PC-9 (cell line): ENCODE results near the gene ATAD3B. TPM values are rescaled to one million over a fixed set of nuclear protein-coding genes. Genes with fewer than 3 reads are reported as not detected.

Source experiments
- BruUV-seq: library from RNA; stranded (reverse); fragments of 400-500 nt; replicated peaks from 2 replicates; lab custom pipeline; 2021; lab: Mats Ljungman, UMichigan
- CTCF ChIA-PET: fragments of 300-600 bp; sonication (Branson Sonifier 250); formaldehyde crosslinking; loops from one replicate; lab custom pipeline; 2022; ENCODE audit warnings: antibody characterized with exemption; lab: Charles Lee
- POLR2A ChIA-PET: fragments of 300-600 bp; sonication (Branson Sonifier 250); formaldehyde crosslinking; loops from one replicate; lab custom pipeline; 2022; ENCODE audit warnings: antibody characterized with exemption; ENCODE audit not compliant: unreplicated experiment; lab: Charles Lee
- DNase-seq, 2 experiments: peaks; one replicate each; pipeline versions ENCODE4 v3.0.0 to v3.0.0-alpha.2; 2015 to 2022; ENCODE audit warnings: mixed read lengths in 1 of 2
- H2AFZ ChIP-seq: fragments of 200-600 bp; sonication (generic); 2 replicates; pipeline ENCODE4 v1.8.1; 2017; ENCODE audit warnings: antibody characterized with exemption
- H3F3A ChIP-seq: fragments of 200-600 bp; sonication (generic); 2 replicates; pipeline ENCODE4 v1.8.1; 2017; ENCODE audit warnings: antibody characterized with exemption, mild to moderate bottlenecking, low read depth; ENCODE audit not compliant: insufficient read depth
- H3K27ac ChIP-seq: fragments of 200-600 bp; sonication (generic); 2 replicates; pipeline ENCODE4 v1.6.1; 2016; ENCODE audit warnings: mixed run types
- H3K27me3 ChIP-seq: fragments of 200-600 bp; sonication (generic); 2 replicates; pipeline ENCODE4 v1.6.1; 2016; ENCODE audit warnings: low read depth, mixed run types; ENCODE audit not compliant: insufficient read depth
- H3K36me3 ChIP-seq: fragments of 200-600 bp; sonication (generic); 2 replicates; pipeline ENCODE4 v1.6.1; 2016; ENCODE audit warnings: low read depth, mixed run types
- H3K4me1 ChIP-seq: fragments of 200-600 bp; sonication (generic); replicated peaks from 2 replicates; pipeline ENCODE4 v1.6.1; 2016; ENCODE audit warnings: mixed run types; ENCODE audit not compliant: insufficient read depth
- H3K4me2 ChIP-seq: fragments of 200-600 bp; sonication (generic); 2 replicates; pipeline ENCODE4 v1.6.1; 2017; ENCODE audit warnings: mixed run types
- H3K4me3 ChIP-seq: fragments of 200-600 bp; sonication (generic); 2 replicates; pipeline ENCODE4 v1.6.1; 2016; ENCODE audit warnings: mixed run types
- H3K79me2 ChIP-seq: fragments of 200-600 bp; sonication (generic); 2 replicates; pipeline ENCODE4 v1.6.1; 2017; ENCODE audit warnings: low read depth, mixed run types
- H3K9me2 ChIP-seq: fragments of 200-600 bp; sonication (generic); 2 replicates; pipeline ENCODE4 v1.8.1; 2017; ENCODE audit warnings: mild to moderate bottlenecking; ENCODE audit not compliant: insufficient read depth
- H3K9me3 ChIP-seq: fragments of 200-600 bp; sonication (generic); 2 replicates; pipeline ENCODE4 v1.8.1; 2016; ENCODE audit warnings: low read depth; ENCODE audit not compliant: insufficient read depth
- H4K20me1 ChIP-seq: fragments of 200-600 bp; sonication (generic); 2 replicates; pipeline ENCODE4 v1.8.1; 2017; ENCODE audit not compliant: insufficient read depth
- EZH2 ChIP-seq: fragments of 200-600 bp; sonication (generic); IDR thresholded peaks from 2 replicates; pipeline ENCODE4 v1.8.0; 2017; ENCODE audit warnings: antibody characterized with exemption, low read depth
- intact Hi-C: fragments of 100-400 bp; cut with micrococcal nuclease; formaldehyde crosslinking; loops from one replicate; pipeline ENCODE4 v1.10.0; 2022; ENCODE audit not compliant: unreplicated experiment
- total RNA-seq: library from RNA; stranded (reverse); gene quantifications from 2 replicates; pipeline ENCODE4 v1.2.3, GENCODE V29; 2021
- TF ChIP-seq, protein P1 (sequence below): fragments of 200-600 bp; sonication (generic); conservative IDR thresholded peaks from 2 replicates; pipeline ENCODE4 v1.6.1; 2017; ENCODE audit warnings: mixed run types, antibody characterized with exemption, mild to moderate bottlenecking, moderate library complexity

Gene ATAD3B
- total RNA-seq, 1 experiment from 2014 or later: 32.8 TPM

DNA sequence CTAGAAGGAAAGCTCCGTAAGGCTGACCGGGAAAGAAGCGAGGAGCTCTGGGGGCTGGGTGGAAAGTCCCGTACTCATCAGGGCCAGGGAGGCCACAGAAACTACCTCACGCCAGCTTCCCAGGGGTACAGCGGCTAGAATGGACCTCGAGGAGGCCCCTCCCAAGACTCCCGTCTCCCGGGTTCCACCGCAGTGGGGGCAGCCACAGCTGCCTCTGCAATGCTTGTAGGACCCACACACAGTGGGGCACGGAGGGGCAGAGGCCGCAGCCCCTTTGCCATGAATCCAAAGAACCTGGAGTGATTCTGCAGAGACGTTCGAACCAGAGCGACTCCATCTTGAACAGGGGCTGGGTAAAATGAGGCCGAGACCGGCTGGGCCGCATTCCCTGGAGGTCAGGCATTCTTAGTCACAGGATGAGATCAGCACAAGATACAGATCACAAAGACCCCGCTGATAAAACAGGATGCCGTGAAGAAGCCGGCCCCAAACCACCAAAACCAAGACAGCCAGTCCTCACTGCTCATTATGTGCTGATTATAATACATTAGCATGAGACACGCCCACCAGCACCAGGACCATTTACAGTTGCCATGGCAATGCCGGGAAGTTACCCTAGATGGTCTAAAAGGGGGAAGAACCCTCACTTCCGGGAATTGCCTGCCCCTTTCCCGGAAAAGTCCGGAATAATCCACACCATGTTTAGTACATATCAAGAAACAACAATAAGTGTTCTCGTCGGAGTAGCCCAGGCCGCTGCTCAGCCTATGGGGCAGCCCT lies 48.9 kb upstream of the ATAD3B start:
- no peak for TF ChIP-seq EZH2
- TF ChIP-seq, protein P1, sequence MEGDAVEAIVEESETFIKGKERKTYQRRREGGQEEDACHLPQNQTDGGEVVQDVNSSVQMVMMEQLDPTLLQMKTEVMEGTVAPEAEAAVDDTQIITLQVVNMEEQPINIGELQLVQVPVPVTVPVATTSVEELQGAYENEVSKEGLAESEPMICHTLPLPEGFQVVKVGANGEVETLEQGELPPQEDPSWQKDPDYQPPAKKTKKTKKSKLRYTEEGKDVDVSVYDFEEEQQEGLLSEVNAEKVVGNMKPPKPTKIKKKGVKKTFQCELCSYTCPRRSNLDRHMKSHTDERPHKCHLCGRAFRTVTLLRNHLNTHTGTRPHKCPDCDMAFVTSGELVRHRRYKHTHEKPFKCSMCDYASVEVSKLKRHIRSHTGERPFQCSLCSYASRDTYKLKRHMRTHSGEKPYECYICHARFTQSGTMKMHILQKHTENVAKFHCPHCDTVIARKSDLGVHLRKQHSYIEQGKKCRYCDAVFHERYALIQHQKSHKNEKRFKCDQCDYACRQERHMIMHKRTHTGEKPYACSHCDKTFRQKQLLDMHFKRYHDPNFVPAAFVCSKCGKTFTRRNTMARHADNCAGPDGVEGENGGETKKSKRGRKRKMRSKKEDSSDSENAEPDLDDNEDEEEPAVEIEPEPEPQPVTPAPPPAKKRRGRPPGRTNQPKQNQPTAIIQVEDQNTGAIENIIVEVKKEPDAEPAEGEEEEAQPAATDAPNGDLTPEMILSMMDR: no peak
- ChIA-PET POLR2A (interaction anchor here (0.5 kb wide), 1 partner anchor 64 kb away, joined by 3 read pairs; no protein-coding TSS in a partner anchor), CTCF (interaction anchor here (0.7 kb wide), 1 partner anchor 24 kb away, joined by 3 read pairs; no protein-coding TSS in a partner anchor)
- Histone ChIP-seq H3K9me3 (no peaks in the 10 kb centered on the region), H3K27ac (peak overlapping the region; percentile 30), H3K79me2 (no peaks in the 10 kb centered on the region), H3K4me3 (no peak overlapping the region), H3K4me1 (peaks cover 18% of the 10 kb centered on the region), H3F3A (peaks cover 8% of the 10 kb centered on the region; the same call in 1 of the 2 replicates), H2AFZ (peak overlapping the region; percentile 72; the same call in 1 of the 2 replicates), H4K20me1 (no peaks in the 10 kb centered on the region), H3K9me2 (no peaks in the 10 kb centered on the region), H3K36me3 (no peaks in the 10 kb centered on the region), H3K27me3 (no peaks in the 10 kb centered on the region), H3K4me2 (peak overlapping the region; percentile 68)
- intact Hi-C loops: loop anchor here (1.0 kb wide), 1 partner anchor 10 kb away; no protein-coding TSS in a partner anchor
- DNase-seq: peak; percentile 74 to 78
- BruUV-seq: TSS peak; percentile 39

DNA sequence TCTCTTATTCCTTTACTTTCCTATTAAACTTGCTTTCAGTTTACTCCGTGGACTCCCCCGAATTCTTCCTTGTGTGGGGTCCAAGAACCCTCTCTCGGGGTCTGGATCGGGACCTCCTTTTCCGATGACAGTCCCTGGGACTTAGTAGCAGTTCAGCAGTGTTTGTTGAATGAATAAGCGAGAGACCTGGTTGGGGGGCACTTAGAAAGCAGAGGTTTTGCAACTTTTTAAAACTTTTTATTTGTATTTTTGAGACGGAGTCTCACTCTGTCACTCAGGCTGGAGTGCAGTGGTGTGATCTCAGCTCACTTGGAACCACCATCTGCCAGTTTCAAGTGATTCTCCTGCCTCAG lies 48.3 kb upstream of the ATAD3B start:
- CTCF ChIA-PET: no interaction called here
- H3K4me2 ChIP-seq: peak overlapping the region; percentile 68; the same call in 1 of the 2 replicates

DNA sequence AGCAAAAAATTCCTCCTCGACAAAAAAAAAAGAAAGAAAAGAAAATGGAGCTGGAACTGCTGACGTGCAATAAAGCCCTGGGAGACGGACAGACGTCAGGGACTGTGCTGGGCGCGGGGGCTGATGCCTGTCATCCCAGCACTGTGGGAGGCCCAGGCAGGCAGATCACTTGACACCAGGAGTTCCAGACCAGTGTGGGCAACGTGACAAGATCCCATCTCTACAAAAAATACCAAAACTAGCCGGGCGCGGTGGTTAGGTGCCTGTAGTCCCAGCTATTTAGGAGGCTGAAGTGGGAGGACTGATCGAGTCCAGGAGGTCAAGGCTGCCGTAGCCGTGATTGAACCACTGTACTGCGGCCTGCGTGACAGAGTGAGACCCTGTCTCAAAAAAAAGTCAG lies 46.9 kb upstream of the ATAD3B start:
- Histone ChIP-seq H3K4me3 (no peak overlapping the region), H3K9me3 (no peaks in the 10 kb centered on the region), H3K79me2 (no peaks in the 10 kb centered on the region), H3K36me3 (no peaks in the 10 kb centered on the region), H3F3A (peaks cover 9% of the 10 kb centered on the region; the same call in 1 of the 2 replicates), H3K4me2 (no peak overlapping the region), H3K27ac (no peak overlapping the region), H3K27me3 (no peaks in the 10 kb centered on the region), H2AFZ (no peak overlapping the region), H4K20me1 (no peaks in the 10 kb centered on the region), H3K4me1 (peaks cover 19% of the 10 kb centered on the region), H3K9me2 (no peaks in the 10 kb centered on the region)
- BruUV-seq: no TSS peak
- DNase-seq: no peak
- POLR2A ChIA-PET: interaction anchor here (0.6 kb wide), 1 partner anchor 46 kb away, joined by 4 read pairs; no protein-coding TSS in a partner anchor
- TF ChIP-seq EZH2: no peak
- TF ChIP-seq, protein P1: no peak
- CTCF ChIA-PET: no interaction called here
- intact Hi-C loops: no loop called here

More for the DNA sequence above, 48.3 kb upstream of the ATAD3B start:
- BruUV-seq: no TSS peak
- no peaks in the 10 kb centered on the region for H3K36me3 ChIP-seq
- peaks cover 8% of the 10 kb centered on the region; the same call in 1 of the 2 replicates for H3F3A ChIP-seq
- no peaks in the 10 kb centered on the region for H3K27me3 ChIP-seq
- no peak for DNase-seq
- H3K9me3 ChIP-seq: no peaks in the 10 kb centered on the region
- no peaks in the 10 kb centered on the region for H3K9me2 ChIP-seq
- TF ChIP-seq EZH2: no peak
- TF ChIP-seq, protein P1: no peak
- H3K27ac ChIP-seq: no peak overlapping the region
- H3K79me2 ChIP-seq: no peaks in the 10 kb centered on the region
- peaks cover 18% of the 10 kb centered on the region for H3K4me1 ChIP-seq
- intact Hi-C loops: no loop called here
- H3K4me3 ChIP-seq: no peak overlapping the region
- H4K20me1 ChIP-seq: no peaks in the 10 kb centered on the region
- POLR2A ChIA-PET: no interaction called here
- H2AFZ ChIP-seq: no peak overlapping the region
